Activated CD8-positive, alpha-beta memory T cell treated with anti-CD3 and anti-CD28 coated beads, Interleukin-2, amount 10 ng/mL, durations not matched to agents 7 days and 5 days (primary cell): ENCODE results near the gene GPR82. TPM values are rescaled to one million over a fixed set of nuclear protein-coding genes. Genes with fewer than 3 reads are reported as not detected.
"Not testable (repeated sequence)": the region's sequence is repeated elsewhere in the genome, so short reads cannot be mapped to it uniquely, and the experiment has no call there.

Experiments
- ATAC-seq: fragments of 150-1000 bp; cut with Tn5 transposase; one replicate; pipeline ENCODE4 v1.10.0; 2021; ENCODE audit warnings: moderate library complexity
- CTCF ChIA-PET: fragments of 350-600 bp; sonication (Branson Sonifier 250); formaldehyde crosslinking; loops from one replicate; lab custom pipeline; 2021; ENCODE audit warnings: antibody characterized with exemption; lab: Charles Lee
- DNase-seq: peaks from one replicate; pipeline ENCODE4 v3.0.0-alpha.2; 2020
- H3K27ac Mint-ChIP-seq: one replicate; pipeline ENCODE4 v1.8.0; 2021; ENCODE audit warnings: mild to moderate bottlenecking, mixed read lengths
- H3K27me3 Mint-ChIP-seq: one replicate; pipeline ENCODE4 v1.8.0; 2021; ENCODE audit warnings: mixed read lengths
- H3K36me3 Mint-ChIP-seq: one replicate; pipeline ENCODE4 v1.8.0; 2021; ENCODE audit warnings: mild to moderate bottlenecking, mixed read lengths
- H3K4me1 Mint-ChIP-seq: one replicate; pipeline ENCODE4 v1.8.0; 2021; ENCODE audit warnings: mixed read lengths
- H3K4me3 Mint-ChIP-seq: one replicate; pipeline ENCODE4 v1.8.0; 2021; ENCODE audit warnings: mild to moderate bottlenecking, moderate library complexity, mixed read lengths
- H3K9me3 Mint-ChIP-seq: one replicate; pipeline ENCODE4 v1.8.0; 2022; ENCODE audit warnings: low read depth, mixed read lengths
- total RNA-seq, 2 experiments: library from RNA; stranded (reverse); gene quantifications; one replicate each; pipeline ENCODE4 v1.2.3, GENCODE V29; 2021

GPR82 gene
- total RNA-seq: under 1 TPM; 0.21 to 0.47 TPM

GRCh38 chrX:41723826-41724225 lies at the start of gene GPR82:
Gene GPR82 (plus strand): TSS chrX:41724181. CDS start chrX:41727027, 2,846 bp downstream.
- peaks cover 56% of the 10 kb centered on the region for H3K4me1 Mint-ChIP-seq
- H3K9me3 Mint-ChIP-seq: no peaks in the 10 kb centered on the region

GRCh38 chrX:41676361-41676760 lies 47.6 kb upstream of the GPR82 start:
- H3K9me3 Mint-ChIP-seq, DNase-seq, ATAC-seq, H3K4me3 Mint-ChIP-seq, H3K27me3 Mint-ChIP-seq, H3K27ac Mint-ChIP-seq: not testable (repeated sequence)
- H3K36me3 Mint-ChIP-seq: peaks cover 16% of the 10 kb centered on the region
- CTCF ChIA-PET: interaction anchor here (1.2 kb wide), 1 partner anchor 10 kb away, joined by 3 read pairs; no protein-coding TSS in a partner anchor
- H3K4me1 Mint-ChIP-seq: peaks cover 21% of the 10 kb centered on the region

More at GRCh38 chrX:41723826-41724225, at the start of gene GPR82:
- CTCF ChIA-PET: no interaction called here
- no peaks in the 10 kb centered on the region for H3K27me3 Mint-ChIP-seq
- H3K27ac Mint-ChIP-seq: peak within 1 kb of the TSS; percentile 49
- no peak within 1 kb of the TSS for H3K4me3 Mint-ChIP-seq
- no peak for ATAC-seq
- DNase-seq: no peak
- H3K36me3 Mint-ChIP-seq: peaks cover 14% of the 10 kb centered on the region

GRCh38 chrX:41677183-41678060 lies 46.6 kb upstream of the GPR82 start:
- H3K4me1 Mint-ChIP-seq: peaks cover 14% of the 10 kb centered on the region
- no peaks in the 10 kb centered on the region for H3K9me3 Mint-ChIP-seq
- DNase-seq: no peak
- H3K4me3 Mint-ChIP-seq: no peak overlapping the region
- CTCF ChIA-PET: no interaction called here
- H3K36me3 Mint-ChIP-seq: peaks cover 16% of the 10 kb centered on the region
- no peak overlapping the region for H3K27ac Mint-ChIP-seq
- no peak for ATAC-seq
- no peaks in the 10 kb centered on the region for H3K27me3 Mint-ChIP-seq

GRCh38 chrX:41684138-41684537 lies 39.8 kb upstream of the GPR82 start:
- Mint-ChIP-seq H3K4me1 (peaks cover 25% of the 10 kb centered on the region), H3K9me3 (no peaks in the 10 kb centered on the region), H3K4me3 (no peak overlapping the region), H3K36me3 (peaks cover 2% of the 10 kb centered on the region), H3K27ac (no peak overlapping the region), H3K27me3 (no peaks in the 10 kb centered on the region)
- DNase-seq (no peak), ATAC-seq (no peak)
- CTCF ChIA-PET: no interaction called here

GRCh38 chrX:41684940-41685339 lies 39.0 kb upstream of the GPR82 start:
- peaks cover 25% of the 10 kb centered on the region for H3K4me1 Mint-ChIP-seq
- peaks cover 2% of the 10 kb centered on the region for H3K36me3 Mint-ChIP-seq
- no peak for DNase-seq
- no peaks in the 10 kb centered on the region for H3K27me3 Mint-ChIP-seq
- ATAC-seq: no peak
- CTCF ChIA-PET: interaction anchor here (1.4 kb wide), 1 partner anchor 10 kb away, joined by 3 read pairs; no protein-coding TSS in a partner anchor
- H3K27ac Mint-ChIP-seq: no peak overlapping the region
- H3K9me3 Mint-ChIP-seq: no peaks in the 10 kb centered on the region
- H3K4me3 Mint-ChIP-seq: no peak overlapping the region

- CTCF ChIA-PET: no interaction called here
- ATAC-seq: peak; percentile 58
- H3K27ac Mint-ChIP-seq: peak overlapping the region; percentile 59
- no peaks in the 10 kb centered on the region for H3K27me3 Mint-ChIP-seq
- H3K4me3 Mint-ChIP-seq: no peak overlapping the region
- H3K4me1 Mint-ChIP-seq: peaks cover 30% of the 10 kb centered on the region
- no peaks in the 10 kb centered on the region for H3K9me3 Mint-ChIP-seq
- no peaks in the 10 kb centered on the region for H3K36me3 Mint-ChIP-seq
- DNase-seq: no peak
These were observed 37.2 kb upstream of the GPR82 start for GRCh38 chrX:41686788-41687187.

GRCh38 chrX:41688156-41688555 lies 35.8 kb upstream of the GPR82 start:
- Mint-ChIP-seq H3K4me3 (no peak overlapping the region), H3K36me3 (peaks cover 2% of the 10 kb centered on the region), H3K27ac (no peak overlapping the region), H3K4me1 (peaks cover 41% of the 10 kb centered on the region), H3K9me3 (no peaks in the 10 kb centered on the region), H3K27me3 (no peaks in the 10 kb centered on the region)
- no peak for ATAC-seq
- DNase-seq: no peak
- CTCF ChIA-PET: no interaction called here

- Mint-ChIP-seq H3K9me3 (no peaks in the 10 kb centered on the region), H3K27ac (no peak within 1 kb of the TSS), H3K4me1 (peaks cover 47% of the 10 kb centered on the region), H3K36me3 (peaks cover 3% of the 10 kb centered on the region), H3K27me3 (no peaks in the 10 kb centered on the region), H3K4me3 (peak within 1 kb of the TSS; percentile 32)
- CTCF ChIA-PET: no interaction called here
- ATAC-seq (peak; percentile 52), DNase-seq (peak; percentile 49)
These were observed 35.1 kb upstream of the GPR82 start, which contains the start of gene GPR34 for GRCh38 chrX:41688835-41689234. Gene GPR34 (plus strand): TSS chrX:41688973. CDS start chrX:41695634, 6,661 bp downstream.

- H3K36me3 Mint-ChIP-seq: peaks cover 3% of the 10 kb centered on the region
- no peak for DNase-seq
These were observed 34.3 kb upstream of the GPR82 start for GRCh38 chrX:41689711-41690110.

GRCh38 chrX:41692162-41692749 lies 31.7 kb upstream of the GPR82 start:
- H3K36me3 Mint-ChIP-seq: peaks cover 9% of the 10 kb centered on the region
- ATAC-seq (no peak), DNase-seq (no peak)
- H3K4me1 Mint-ChIP-seq: peaks cover 51% of the 10 kb centered on the region
- no peaks in the 10 kb centered on the region for H3K9me3 Mint-ChIP-seq
- H3K27ac Mint-ChIP-seq: peak overlapping the region; percentile 78
- CTCF ChIA-PET: no interaction called here
- no peaks in the 10 kb centered on the region for H3K27me3 Mint-ChIP-seq
- peak overlapping the region; percentile 48 for H3K4me3 Mint-ChIP-seq

More at GRCh38 chrX:41689711-41690110, 34.3 kb upstream of the GPR82 start:
- Mint-ChIP-seq H3K27me3 (no peaks in the 10 kb centered on the region), H3K27ac (no peak overlapping the region), H3K9me3 (no peaks in the 10 kb centered on the region), H3K4me3 (no peak overlapping the region), H3K4me1 (peaks cover 54% of the 10 kb centered on the region)
- CTCF ChIA-PET: no interaction called here
- ATAC-seq: no peak

- no peak for DNase-seq
- no peaks in the 10 kb centered on the region for H3K9me3 Mint-ChIP-seq
- H3K36me3 Mint-ChIP-seq: peaks cover 10% of the 10 kb centered on the region
- peak; percentile 51 for ATAC-seq
- H3K27ac Mint-ChIP-seq: peak overlapping the region; percentile 78
- peaks cover 47% of the 10 kb centered on the region for H3K4me1 Mint-ChIP-seq
- H3K27me3 Mint-ChIP-seq: no peaks in the 10 kb centered on the region
- peak overlapping the region; percentile 41 for H3K4me3 Mint-ChIP-seq
- CTCF ChIA-PET: no interaction called here
These were observed 31.0 kb upstream of the GPR82 start for GRCh38 chrX:41693024-41693423.

- Mint-ChIP-seq H3K27ac (no peak overlapping the region), H3K4me1 (peaks cover 45% of the 10 kb centered on the region), H3K36me3 (peaks cover 10% of the 10 kb centered on the region), H3K4me3 (no peak overlapping the region), H3K9me3 (no peaks in the 10 kb centered on the region), H3K27me3 (no peaks in the 10 kb centered on the region)
- ATAC-seq (peak; percentile 68), DNase-seq (peak; percentile 69)
- CTCF ChIA-PET: interaction anchor here (1.2 kb wide), 1 partner anchor 10 kb away, joined by 3 read pairs; no protein-coding TSS in a partner anchor
These were observed 28.6 kb upstream of the GPR82 start for GRCh38 chrX:41695426-41695825.

- Mint-ChIP-seq H3K9me3 (no peaks in the 10 kb centered on the region), H3K4me3 (no peak overlapping the region), H3K27me3 (no peaks in the 10 kb centered on the region), H3K27ac (no peak overlapping the region), H3K4me1 (peaks cover 35% of the 10 kb centered on the region), H3K36me3 (peaks cover 13% of the 10 kb centered on the region)
- ATAC-seq (no peak), DNase-seq (no peak)
- CTCF ChIA-PET: no interaction called here
These were observed 20.4 kb upstream of the GPR82 start for GRCh38 chrX:41703574-41704029.
